Astrocyte of the spinal cord (primary cell): ENCODE results near the gene TMCC2.
A peak's percentile ranks its signal among the peaks of the same experiment; 100 is the strongest.

Experiments used
- DNase-seq: peaks from one replicate; pipeline ENCODE4 v3.0.0; 2011; ENCODE audit warnings: low read depth, low spot score
- H3K4me3 ChIP-seq: 2 replicates; pipeline ENCODE4 v1.5.1; 2011; ENCODE audit warnings: low read depth, mild to moderate bottlenecking, low read length, moderate library complexity
- CTCF ChIP-seq: IDR thresholded peaks from 2 replicates; pipeline ENCODE4 v1.5.1; 2012; ENCODE audit warnings: low read depth, mild to moderate bottlenecking, low read length, inconsistent platforms
- in situ Hi-C: cut with HindIII; loops from 2 replicates; pipeline ENCODE4 v1.10.0; 2017; ENCODE audit warnings: low sequenced_read_pairs

Gene TMCC2

GRCh38 chr1:205321162-205321958 lies 93.6 kb downstream of the TMCC2 start, which contains the start of gene NUAK2:
Gene NUAK2, minus strand, starts transcription at chr1:205321745. Its CDS starts 117 bp downstream, at chr1:205321628.
- in situ Hi-C loops = no loop called here
- H3K4me3 ChIP-seq = peak within 1 kb of the TSS; percentile 91
- peak; percentile 31 for TF ChIP-seq CTCF
- peak; percentile 92 for DNase-seq

- TF ChIP-seq CTCF = no peak
- H3K4me3 ChIP-seq = no peak overlapping the region
- no peak for DNase-seq
- in situ Hi-C loops = no loop called here
Observed at GRCh38 chr1:205321959-205322283, 94.2 kb downstream of the TMCC2 start.
